Measurements from ENCODE around the gene GPX3.

DNA sequence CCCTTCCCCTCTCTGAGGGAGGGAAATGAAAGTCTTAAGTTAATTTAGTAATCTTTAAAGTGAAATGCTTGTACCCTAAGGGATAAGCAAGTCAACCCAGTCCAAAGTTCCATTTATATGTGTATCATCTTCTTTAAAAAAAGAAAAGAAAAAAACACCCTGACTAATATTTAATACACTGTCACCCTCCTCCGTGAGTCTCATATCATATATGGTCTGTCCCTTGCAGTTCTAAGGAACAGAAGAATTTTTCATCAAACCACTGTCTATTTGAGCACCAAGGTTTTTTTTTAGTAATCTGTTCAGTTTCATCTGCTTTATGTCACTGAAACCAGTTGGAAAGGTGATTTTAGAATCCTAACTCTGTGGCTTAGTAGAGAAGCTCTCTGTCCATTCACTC lies 45.2 kb downstream of the GPX3 start:
- TF ChIP-seq, protein P1, sequence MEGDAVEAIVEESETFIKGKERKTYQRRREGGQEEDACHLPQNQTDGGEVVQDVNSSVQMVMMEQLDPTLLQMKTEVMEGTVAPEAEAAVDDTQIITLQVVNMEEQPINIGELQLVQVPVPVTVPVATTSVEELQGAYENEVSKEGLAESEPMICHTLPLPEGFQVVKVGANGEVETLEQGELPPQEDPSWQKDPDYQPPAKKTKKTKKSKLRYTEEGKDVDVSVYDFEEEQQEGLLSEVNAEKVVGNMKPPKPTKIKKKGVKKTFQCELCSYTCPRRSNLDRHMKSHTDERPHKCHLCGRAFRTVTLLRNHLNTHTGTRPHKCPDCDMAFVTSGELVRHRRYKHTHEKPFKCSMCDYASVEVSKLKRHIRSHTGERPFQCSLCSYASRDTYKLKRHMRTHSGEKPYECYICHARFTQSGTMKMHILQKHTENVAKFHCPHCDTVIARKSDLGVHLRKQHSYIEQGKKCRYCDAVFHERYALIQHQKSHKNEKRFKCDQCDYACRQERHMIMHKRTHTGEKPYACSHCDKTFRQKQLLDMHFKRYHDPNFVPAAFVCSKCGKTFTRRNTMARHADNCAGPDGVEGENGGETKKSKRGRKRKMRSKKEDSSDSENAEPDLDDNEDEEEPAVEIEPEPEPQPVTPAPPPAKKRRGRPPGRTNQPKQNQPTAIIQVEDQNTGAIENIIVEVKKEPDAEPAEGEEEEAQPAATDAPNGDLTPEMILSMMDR (IDR thresholded peaks at IDR 0.05), result no peak
- no peak for TF ChIP-seq POLR2A (IDR thresholded peaks at IDR 0.05)
